HEK293T (cell line): ENCODE results near the gene WNT2B.

Source experiments
- FOXM1 ChIP-seq: fragments of 450-650 bp; IDR thresholded peaks from 2 replicates; pipeline ENCODE4 v1.6.1; 2017; ENCODE audit warnings: mild to moderate bottlenecking, borderline replicate concordance
- HDGF ChIP-seq: fragments of 450-650 bp; IDR thresholded peaks from 2 replicates; pipeline ENCODE4 v1.6.1; 2017; ENCODE audit warnings: antibody characterized with exemption, borderline replicate concordance
- SUZ12 ChIP-seq: fragments of 450-650 bp; IDR thresholded peaks from 2 replicates; pipeline ENCODE4 v1.6.1; 2016; ENCODE audit warnings: mild to moderate bottlenecking
- ZNF384 ChIP-seq: fragments of 450-650 bp; IDR thresholded peaks from 2 replicates; pipeline ENCODE4 v1.6.1; 2016

DNA sequence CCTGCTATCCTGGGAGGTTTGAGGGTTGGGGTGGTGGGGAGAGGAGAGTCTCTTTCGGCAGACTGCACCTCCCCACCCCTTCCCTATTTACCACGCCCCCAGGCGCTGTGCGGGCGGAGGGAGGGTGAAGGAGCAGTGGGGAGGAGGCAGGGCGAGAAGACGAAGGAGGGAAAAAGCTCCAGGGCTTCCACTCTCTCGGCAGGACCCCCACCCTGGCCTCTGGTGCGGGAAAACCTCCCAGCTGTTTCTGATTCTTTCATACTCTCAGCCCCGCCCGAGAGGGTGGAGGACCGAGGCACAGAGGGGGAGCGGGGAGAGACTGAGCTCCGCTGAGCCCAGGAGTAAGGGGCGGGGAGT lies 866 bp upstream of the WNT2B start:
- TF ChIP-seq ZNF384 (no peak), FOXM1 (no peak), HDGF (no peak), SUZ12 (no peak)
